Endothelial cell (in vitro differentiated cells): Measurements from ENCODE around the gene MRPL17. TPM values are rescaled to one million over a fixed set of nuclear protein-coding genes. Genes with fewer than 3 reads are reported as not detected.
"Not testable (repeated sequence)": the region's sequence is repeated elsewhere in the genome, so short reads cannot be mapped to it uniquely, and the experiment has no call there.

Experiments used
- DNase-seq: peaks from one replicate; pipeline ENCODE4 v3.0.0; 2021; ENCODE audit warnings: low spot score
- H3K27ac Mint-ChIP-seq: one replicate; pipeline ENCODE4 v1.8.0; 2021; ENCODE audit warnings: mixed read lengths, inconsistent platforms; ENCODE audit not compliant: unreplicated experiment
- H3K27me3 Mint-ChIP-seq: one replicate; pipeline ENCODE4 v1.8.0; 2021; ENCODE audit warnings: mild to moderate bottlenecking, moderate library complexity, mixed read lengths, inconsistent platforms; ENCODE audit not compliant: unreplicated experiment
- H3K36me3 Mint-ChIP-seq: one replicate; pipeline ENCODE4 v1.8.0; 2021; ENCODE audit warnings: mild to moderate bottlenecking, low read depth, mixed read lengths, inconsistent platforms; ENCODE audit not compliant: unreplicated experiment
- H3K4me1 Mint-ChIP-seq: one replicate; pipeline ENCODE4 v1.8.0; 2021; ENCODE audit warnings: mild to moderate bottlenecking, mixed read lengths, inconsistent platforms; ENCODE audit not compliant: unreplicated experiment
- H3K4me3 Mint-ChIP-seq: one replicate; pipeline ENCODE4 v1.8.0; 2021; ENCODE audit warnings: mild to moderate bottlenecking, mixed read lengths, inconsistent platforms; ENCODE audit not compliant: unreplicated experiment
- H3K9me3 Mint-ChIP-seq: one replicate; pipeline ENCODE4 v1.8.0; 2021; ENCODE audit warnings: mixed read lengths, inconsistent platforms; ENCODE audit not compliant: unreplicated experiment
- total RNA-seq: library from RNA; stranded (reverse); fragmentation: NEBNext Ultra II Directional; extraction: Animal tissue kit (Norgen Biotek cat#: 25700); gene quantifications from one replicate; pipeline ENCODE4 v1.2.1, GENCODE V29; 2021; ENCODE audit not compliant: unreplicated experiment
- TF ChIP-seq, protein P1 (sequence below): fragments of 200-600 bp; sonication (generic); IDR thresholded peaks from one replicate; pipeline ENCODE4 v1.5.0; 2021; ENCODE audit warnings: antibody characterized with exemption; ENCODE audit not compliant: unreplicated experiment

MRPL17 gene
- total RNA-seq, 1 donor from 2014 or later: 44.8 TPM

DNA sequence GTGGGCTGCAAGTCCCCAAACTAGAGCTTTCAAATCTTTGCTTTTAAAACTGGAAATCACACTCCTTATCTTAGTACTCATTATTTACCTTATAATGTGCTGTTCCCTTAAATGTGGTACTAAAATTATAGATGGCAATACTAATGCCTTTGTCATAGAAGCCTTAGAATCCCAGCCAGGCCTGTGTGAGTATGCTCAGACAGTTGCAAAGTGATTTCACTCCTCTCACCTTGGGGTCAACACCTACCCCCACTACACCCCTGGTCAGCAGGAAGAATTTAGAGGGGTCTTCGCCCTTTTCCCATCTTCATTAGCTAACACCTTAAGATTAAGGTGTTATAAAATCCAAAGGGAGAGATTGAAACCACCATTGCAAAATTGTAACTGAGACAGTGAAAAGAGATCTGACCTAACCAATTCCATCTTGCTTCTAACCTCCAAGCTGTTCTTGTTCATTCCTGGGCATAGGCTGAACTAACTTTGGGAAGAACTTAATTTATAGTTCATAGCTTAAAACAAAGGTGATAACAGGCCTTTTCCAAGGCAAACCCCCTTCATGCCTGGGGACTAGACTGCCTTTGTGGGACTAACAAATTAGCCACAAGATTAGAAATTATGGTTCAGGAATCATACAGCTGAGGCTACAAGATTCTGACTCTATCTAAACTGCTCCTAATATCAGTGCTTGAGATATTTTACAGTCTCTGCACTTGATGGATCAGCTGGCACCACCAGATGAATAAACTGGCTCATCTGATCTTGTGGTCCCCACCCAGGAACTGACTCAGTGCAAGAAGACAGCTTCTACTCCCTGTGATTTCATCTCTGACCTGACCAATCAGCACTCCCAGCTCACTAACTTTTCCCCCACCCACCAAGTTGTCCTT is 10.4 kb upstream of the MRPL17 start:
- Mint-ChIP-seq H3K4me3 (no peak overlapping the region), H3K27ac (no peak overlapping the region), H3K27me3 (peaks cover 2% of the 10 kb centered on the region), H3K9me3 (no peaks in the 10 kb centered on the region), H3K4me1 (peaks cover 7% of the 10 kb centered on the region), H3K36me3 (peaks cover 4% of the 10 kb centered on the region)
- no peak for DNase-seq
- TF ChIP-seq, protein P1, sequence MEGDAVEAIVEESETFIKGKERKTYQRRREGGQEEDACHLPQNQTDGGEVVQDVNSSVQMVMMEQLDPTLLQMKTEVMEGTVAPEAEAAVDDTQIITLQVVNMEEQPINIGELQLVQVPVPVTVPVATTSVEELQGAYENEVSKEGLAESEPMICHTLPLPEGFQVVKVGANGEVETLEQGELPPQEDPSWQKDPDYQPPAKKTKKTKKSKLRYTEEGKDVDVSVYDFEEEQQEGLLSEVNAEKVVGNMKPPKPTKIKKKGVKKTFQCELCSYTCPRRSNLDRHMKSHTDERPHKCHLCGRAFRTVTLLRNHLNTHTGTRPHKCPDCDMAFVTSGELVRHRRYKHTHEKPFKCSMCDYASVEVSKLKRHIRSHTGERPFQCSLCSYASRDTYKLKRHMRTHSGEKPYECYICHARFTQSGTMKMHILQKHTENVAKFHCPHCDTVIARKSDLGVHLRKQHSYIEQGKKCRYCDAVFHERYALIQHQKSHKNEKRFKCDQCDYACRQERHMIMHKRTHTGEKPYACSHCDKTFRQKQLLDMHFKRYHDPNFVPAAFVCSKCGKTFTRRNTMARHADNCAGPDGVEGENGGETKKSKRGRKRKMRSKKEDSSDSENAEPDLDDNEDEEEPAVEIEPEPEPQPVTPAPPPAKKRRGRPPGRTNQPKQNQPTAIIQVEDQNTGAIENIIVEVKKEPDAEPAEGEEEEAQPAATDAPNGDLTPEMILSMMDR: no peak

DNA sequence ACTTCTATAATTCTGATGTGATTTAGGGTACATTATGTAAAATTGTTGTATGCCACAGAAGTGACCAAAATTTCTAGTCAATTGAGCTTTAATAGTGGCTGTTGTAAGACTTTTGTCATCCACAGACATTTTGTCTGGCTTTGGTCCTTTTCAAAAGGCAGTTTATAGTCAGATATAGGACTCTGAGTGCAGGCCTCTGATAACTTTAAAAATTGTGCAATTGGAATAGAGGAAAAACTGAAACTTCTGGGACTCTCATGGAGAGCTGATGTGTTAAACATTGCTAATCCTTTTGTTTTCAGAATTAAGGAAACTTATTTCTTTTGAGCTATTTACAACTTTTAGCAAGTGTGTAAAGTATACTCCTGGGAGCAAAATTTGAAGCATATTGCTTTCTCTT is 9.0 kb upstream of the MRPL17 start:
- TF ChIP-seq, protein P1: no peak
- DNase-seq: no peak
- Mint-ChIP-seq H3K4me3 (no peak overlapping the region), H3K9me3 (no peaks in the 10 kb centered on the region), H3K27ac (no peak overlapping the region), H3K4me1 (peaks cover 7% of the 10 kb centered on the region), H3K36me3 (peaks cover 4% of the 10 kb centered on the region), H3K27me3 (peaks cover 2% of the 10 kb centered on the region)

DNA sequence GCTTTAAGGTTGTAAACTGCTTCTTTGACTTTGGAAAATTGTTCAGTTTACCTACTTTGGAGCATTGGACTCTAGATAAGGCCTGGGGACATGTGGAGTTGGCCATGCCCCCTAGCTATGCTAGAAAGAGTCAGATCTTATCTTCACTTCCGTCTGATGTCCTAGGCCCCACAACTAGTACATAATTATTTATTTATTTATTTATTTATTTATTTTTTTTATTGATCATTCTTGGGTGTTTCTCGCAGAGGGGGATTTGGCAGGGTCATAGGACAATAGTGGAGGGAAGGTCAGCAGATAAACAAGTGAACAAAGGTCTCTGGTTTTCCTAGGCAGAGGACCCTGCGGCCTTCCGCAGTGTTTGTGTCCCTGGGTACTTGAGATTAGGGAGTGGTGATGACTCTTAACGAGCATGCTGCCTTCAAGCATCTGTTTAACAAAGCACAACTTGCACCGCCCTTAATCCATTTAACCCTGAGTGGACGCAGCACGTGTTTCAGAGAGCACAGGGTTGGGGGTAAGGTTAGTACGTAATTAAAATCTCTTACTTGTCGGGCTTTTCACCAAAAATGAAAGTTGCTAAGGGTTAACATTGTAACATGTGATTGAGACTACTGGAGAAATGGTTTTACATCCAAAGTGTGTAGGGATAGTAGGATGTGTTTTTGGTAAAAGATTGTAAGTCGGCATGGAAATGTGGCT is 7.4 kb upstream of the MRPL17 start:
- not testable (repeated sequence) for DNase-seq, H3K27me3 Mint-ChIP-seq, H3K4me3 Mint-ChIP-seq, H3K36me3 Mint-ChIP-seq, H3K27ac Mint-ChIP-seq, H3K4me1 Mint-ChIP-seq, H3K9me3 Mint-ChIP-seq

DNA sequence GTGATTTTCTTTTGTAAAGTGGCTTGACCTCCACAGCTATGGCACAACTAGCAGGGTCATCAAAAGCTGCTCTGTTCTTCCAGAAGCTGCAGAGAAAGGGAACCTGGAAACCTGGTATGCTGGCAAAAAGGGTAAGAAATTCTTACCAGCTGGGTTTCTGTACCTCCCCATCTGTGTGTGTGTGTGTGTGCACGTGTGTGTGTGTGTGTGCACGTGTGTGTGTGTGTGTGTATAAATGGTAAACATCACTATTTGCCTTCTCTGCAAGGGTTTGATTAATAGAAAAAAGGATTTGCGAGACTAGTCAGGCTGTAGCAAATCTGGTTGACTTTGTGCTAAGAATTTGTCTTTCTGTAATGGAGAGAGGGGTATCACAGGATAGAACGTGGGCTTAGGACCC is 4.7 kb upstream of the MRPL17 start:
- TF ChIP-seq, protein P1: no peak
- H3K4me3 Mint-ChIP-seq: no peak overlapping the region

DNA sequence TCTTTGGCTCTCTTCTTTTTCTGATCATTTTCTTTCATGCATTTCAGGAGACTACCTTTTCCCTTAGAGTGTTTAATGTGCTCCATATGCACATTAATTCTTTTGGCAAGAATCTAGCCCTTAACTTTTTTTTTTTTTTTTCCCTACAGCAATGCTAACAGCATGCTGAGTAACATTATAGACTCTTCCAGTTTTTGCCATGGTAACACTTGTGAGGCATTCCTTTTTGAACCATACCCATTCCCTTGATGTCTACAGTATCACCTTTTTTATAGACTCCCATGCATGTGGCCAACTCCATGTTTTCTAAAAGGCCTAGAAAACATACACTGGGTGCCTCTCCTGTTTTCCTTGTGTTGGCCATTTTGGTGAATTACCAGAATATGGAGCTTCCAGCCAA is 2.9 kb upstream of the MRPL17 start:
- Mint-ChIP-seq H3K27me3 (peaks cover 5% of the 10 kb centered on the region), H3K4me3 (no peak overlapping the region), H3K9me3 (no peaks in the 10 kb centered on the region), H3K4me1 (peaks cover 23% of the 10 kb centered on the region), H3K36me3 (peaks cover 15% of the 10 kb centered on the region), H3K27ac (no peak overlapping the region)
- no peak for DNase-seq
- TF ChIP-seq, protein P1: no peak

More for the DNA sequence above, 4.7 kb upstream of the MRPL17 start:
- no peak for DNase-seq
- Mint-ChIP-seq H3K9me3 (no peaks in the 10 kb centered on the region), H3K4me1 (peaks cover 6% of the 10 kb centered on the region), H3K27ac (no peak overlapping the region), H3K36me3 (peaks cover 7% of the 10 kb centered on the region), H3K27me3 (peaks cover 5% of the 10 kb centered on the region)

DNA sequence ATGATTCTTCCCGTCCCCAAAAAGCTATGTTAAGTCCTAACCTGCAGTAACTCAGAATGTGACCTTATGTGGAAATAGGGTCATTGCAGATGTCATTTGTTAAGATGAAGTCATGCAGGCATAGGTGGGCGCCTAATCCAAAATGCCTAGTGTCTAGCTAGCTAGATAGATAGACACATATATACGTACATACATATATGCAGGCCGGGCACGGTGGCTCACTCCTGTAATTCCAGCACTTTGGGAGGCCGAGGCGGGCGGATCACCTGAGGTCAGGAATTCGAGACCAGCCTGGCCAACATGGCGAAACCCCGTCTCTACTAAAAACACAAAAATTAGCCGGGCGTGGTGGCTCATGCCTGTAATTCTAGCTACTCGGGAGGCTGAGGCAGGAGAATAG is 928 bp upstream of the MRPL17 start:
- H3K27ac Mint-ChIP-seq, DNase-seq, H3K9me3 Mint-ChIP-seq, H3K27me3 Mint-ChIP-seq: not testable (repeated sequence)
- peaks cover 41% of the 10 kb centered on the region for H3K4me1 Mint-ChIP-seq
- H3K36me3 Mint-ChIP-seq: peaks cover 12% of the 10 kb centered on the region
- H3K4me3 Mint-ChIP-seq: peak overlapping the region; percentile 14
